ENCODE results near the gene AMER2.
"Not testable (repeated sequence)": the region's sequence is repeated elsewhere in the genome, so short reads cannot be mapped to it uniquely, and the experiment has no call there.

AMER2 gene

GRCh38 chr13:25166306-25166705 is 5.8 kb downstream of the AMER2 start:
- no peak for FAIRE-seq
- TF ChIP-seq PAX5 (IDR thresholded peaks at IDR 0.05; ENCODE audit: insufficient read depth, low read length, severe bottlenecking) (no peak), POLR2A (IDR thresholded peaks at IDR 0.05; ENCODE audit: low read depth, low read length) (no peak), SPI1 (IDR thresholded peaks at IDR 0.05; ENCODE audit: low read depth, low read length) (no peak), TAF1 (IDR thresholded peaks at IDR 0.05; ENCODE audit: low read depth, low read length) (no peak), POLR2AphosphoS5 (IDR thresholded peaks at IDR 0.05; ENCODE audit: low read depth, low read length) (no peak), POU2F2 (IDR thresholded peaks at IDR 0.05; ENCODE audit: low read depth, low read length) (no peak)
- no peak for DNase-seq (ENCODE audit: insufficient read length, low spot score)

- FAIRE-seq (no peak), DNase-seq (ENCODE audit: insufficient read length, low spot score) (no peak)
- TF ChIP-seq PAX5 (IDR thresholded peaks at IDR 0.05; ENCODE audit: insufficient read depth, low read length, severe bottlenecking) (no peak), POU2F2 (IDR thresholded peaks at IDR 0.05; ENCODE audit: low read depth, low read length) (no peak), POLR2AphosphoS5 (IDR thresholded peaks at IDR 0.05; ENCODE audit: low read depth, low read length) (no peak), TAF1 (IDR thresholded peaks at IDR 0.05; ENCODE audit: low read depth, low read length) (no peak), POLR2A (IDR thresholded peaks at IDR 0.05; ENCODE audit: low read depth, low read length) (no peak), SPI1 (IDR thresholded peaks at IDR 0.05; ENCODE audit: low read depth, low read length) (no peak)
Observed at GRCh38 chr13:25165663-25166062, 6.4 kb downstream of the AMER2 start.

- DNase-seq (ENCODE audit: insufficient read length, low spot score) = not testable (repeated sequence)
Observed at GRCh38 chr13:25165163-25165562, 6.9 kb downstream of the AMER2 start.

GRCh38 chr13:25157681-25158080 is 14.4 kb downstream of the AMER2 start:
- TF ChIP-seq POLR2AphosphoS5 (IDR thresholded peaks at IDR 0.05; ENCODE audit: low read depth, low read length) = no peak
- TF ChIP-seq TAF1 (IDR thresholded peaks at IDR 0.05; ENCODE audit: low read depth, low read length) = no peak
- no peak for TF ChIP-seq POU2F2 (IDR thresholded peaks at IDR 0.05; ENCODE audit: low read depth, low read length)
- TF ChIP-seq SPI1 (IDR thresholded peaks at IDR 0.05; ENCODE audit: low read depth, low read length) = no peak
- TF ChIP-seq POLR2A (IDR thresholded peaks at IDR 0.05; ENCODE audit: low read depth, low read length) = no peak
- TF ChIP-seq PAX5 (IDR thresholded peaks at IDR 0.05; ENCODE audit: insufficient read depth, low read length, severe bottlenecking) = no peak
- no peak for FAIRE-seq
- no peak for DNase-seq (ENCODE audit: insufficient read length, low spot score)

More at GRCh38 chr13:25165163-25165562, 6.9 kb downstream of the AMER2 start:
- peak; percentile 67 for FAIRE-seq

- FAIRE-seq (peak; percentile 48), DNase-seq (ENCODE audit: insufficient read length, low spot score) (no peak)
- no peak for TF ChIP-seq POLR2AphosphoS5 (IDR thresholded peaks at IDR 0.05; ENCODE audit: low read depth, low read length)
- TF ChIP-seq TAF1 (IDR thresholded peaks at IDR 0.05; ENCODE audit: low read depth, low read length) = no peak
- no peak for TF ChIP-seq PAX5 (IDR thresholded peaks at IDR 0.05; ENCODE audit: insufficient read depth, low read length, severe bottlenecking)
- TF ChIP-seq POU2F2 (IDR thresholded peaks at IDR 0.05; ENCODE audit: low read depth, low read length) = no peak
- TF ChIP-seq POLR2A (IDR thresholded peaks at IDR 0.05; ENCODE audit: low read depth, low read length) = no peak
- no peak for TF ChIP-seq SPI1 (IDR thresholded peaks at IDR 0.05; ENCODE audit: low read depth, low read length)
Observed at GRCh38 chr13:25153736-25154135, 18.4 kb downstream of the AMER2 start.

GRCh38 chr13:25151626-25152195 is 20.4 kb downstream of the AMER2 start:
- no peak for DNase-seq (ENCODE audit: insufficient read length, low spot score)
- no peak for FAIRE-seq
- no peak for TF ChIP-seq TAF1 (IDR thresholded peaks at IDR 0.05; ENCODE audit: low read depth, low read length)
- no peak for TF ChIP-seq POU2F2 (IDR thresholded peaks at IDR 0.05; ENCODE audit: low read depth, low read length)
- TF ChIP-seq PAX5 (IDR thresholded peaks at IDR 0.05; ENCODE audit: insufficient read depth, low read length, severe bottlenecking) = no peak
- TF ChIP-seq POLR2AphosphoS5 (IDR thresholded peaks at IDR 0.05; ENCODE audit: low read depth, low read length) = no peak
- no peak for TF ChIP-seq POLR2A (IDR thresholded peaks at IDR 0.05; ENCODE audit: low read depth, low read length)
- TF ChIP-seq SPI1 (IDR thresholded peaks at IDR 0.05; ENCODE audit: low read depth, low read length) = no peak

GRCh38 chr13:25149711-25150110 is 22.4 kb downstream of the AMER2 start:
- DNase-seq (ENCODE audit: insufficient read length, low spot score) (no peak), FAIRE-seq (no peak)
- TF ChIP-seq PAX5 (IDR thresholded peaks at IDR 0.05; ENCODE audit: insufficient read depth, low read length, severe bottlenecking) (no peak), POLR2A (IDR thresholded peaks at IDR 0.05; ENCODE audit: low read depth, low read length) (no peak), POU2F2 (IDR thresholded peaks at IDR 0.05; ENCODE audit: low read depth, low read length) (no peak), POLR2AphosphoS5 (IDR thresholded peaks at IDR 0.05; ENCODE audit: low read depth, low read length) (no peak), TAF1 (IDR thresholded peaks at IDR 0.05; ENCODE audit: low read depth, low read length) (no peak), SPI1 (IDR thresholded peaks at IDR 0.05; ENCODE audit: low read depth, low read length) (no peak)

DNA sequence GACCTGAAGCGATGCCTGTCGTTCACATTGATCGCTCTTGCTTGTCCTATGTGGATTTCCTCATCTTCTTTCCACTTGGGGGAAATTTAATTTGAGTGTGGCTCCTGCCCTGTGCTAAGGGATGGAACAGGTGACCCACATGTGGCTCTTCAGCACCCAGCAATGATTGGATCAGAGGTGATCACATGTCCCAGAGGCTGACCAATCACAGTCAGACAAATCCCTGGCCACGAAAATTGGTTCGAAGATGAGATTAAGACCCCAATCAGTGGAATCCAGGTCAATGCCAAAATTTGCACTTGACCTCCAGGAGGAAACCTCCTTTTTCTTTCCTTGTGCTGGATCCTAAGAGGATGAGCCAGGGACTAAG is 23.7 kb downstream of the AMER2 start:
- TF ChIP-seq POLR2A (IDR thresholded peaks at IDR 0.05; ENCODE audit: low read depth, low read length) (no peak), PAX5 (IDR thresholded peaks at IDR 0.05; ENCODE audit: insufficient read depth, low read length, severe bottlenecking) (no peak), SPI1 (IDR thresholded peaks at IDR 0.05; ENCODE audit: low read depth, low read length) (no peak), POU2F2 (IDR thresholded peaks at IDR 0.05; ENCODE audit: low read depth, low read length) (no peak), TAF1 (IDR thresholded peaks at IDR 0.05; ENCODE audit: low read depth, low read length) (no peak), POLR2AphosphoS5 (IDR thresholded peaks at IDR 0.05; ENCODE audit: low read depth, low read length) (no peak)
- no peak for DNase-seq (ENCODE audit: insufficient read length, low spot score)
- FAIRE-seq = no peak

DNA sequence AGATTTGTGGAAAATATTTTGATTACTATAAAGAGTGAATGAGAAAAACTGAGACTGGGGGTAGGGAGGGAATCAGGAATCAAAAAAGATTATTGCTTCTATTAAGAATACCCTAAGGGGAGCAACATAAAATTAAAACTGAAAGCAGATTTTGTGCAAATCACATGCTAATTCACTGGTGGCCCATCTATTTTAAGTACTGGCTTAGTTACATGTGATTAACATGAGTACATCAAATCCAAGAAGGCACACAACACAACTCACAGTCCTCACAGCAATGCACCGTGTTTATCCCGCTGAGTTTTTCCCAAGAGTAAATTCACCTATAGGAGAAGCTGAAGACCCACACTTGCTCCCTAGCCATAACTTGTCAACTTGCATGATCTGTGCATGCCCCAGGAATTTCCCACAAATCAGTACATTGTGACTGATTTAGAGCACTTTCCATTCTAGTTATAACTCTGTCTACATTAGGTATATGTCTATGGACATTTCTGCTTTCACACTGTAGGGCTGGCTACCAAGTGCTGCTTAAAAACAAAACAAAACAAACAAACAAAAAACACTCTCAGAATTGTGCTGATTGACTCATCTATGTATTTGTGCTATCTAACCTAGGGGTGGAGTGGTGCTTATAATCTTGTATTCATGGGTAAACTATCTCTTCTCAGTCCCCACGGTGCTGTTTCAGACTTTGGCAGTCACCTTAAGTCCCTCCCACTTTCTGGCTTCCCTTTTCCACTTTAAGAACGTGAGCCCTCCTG is 24.3 kb downstream of the AMER2 start:
- TF ChIP-seq TAF1 (IDR thresholded peaks at IDR 0.05; ENCODE audit: low read depth, low read length) = no peak
- 0 out of 2 replicates have a peak, but pooled peaks have one; percentile 31 for TF ChIP-seq POU2F2 (IDR thresholded peaks at IDR 0.05; ENCODE audit: low read depth, low read length)
- TF ChIP-seq POLR2AphosphoS5 (IDR thresholded peaks at IDR 0.05; ENCODE audit: low read depth, low read length) = no peak
- peak; percentile 51 for TF ChIP-seq SPI1 (IDR thresholded peaks at IDR 0.05; ENCODE audit: low read depth, low read length)
- peak; percentile 33 for FAIRE-seq
- DNase-seq (ENCODE audit: insufficient read length, low spot score) = no peak

DNA sequence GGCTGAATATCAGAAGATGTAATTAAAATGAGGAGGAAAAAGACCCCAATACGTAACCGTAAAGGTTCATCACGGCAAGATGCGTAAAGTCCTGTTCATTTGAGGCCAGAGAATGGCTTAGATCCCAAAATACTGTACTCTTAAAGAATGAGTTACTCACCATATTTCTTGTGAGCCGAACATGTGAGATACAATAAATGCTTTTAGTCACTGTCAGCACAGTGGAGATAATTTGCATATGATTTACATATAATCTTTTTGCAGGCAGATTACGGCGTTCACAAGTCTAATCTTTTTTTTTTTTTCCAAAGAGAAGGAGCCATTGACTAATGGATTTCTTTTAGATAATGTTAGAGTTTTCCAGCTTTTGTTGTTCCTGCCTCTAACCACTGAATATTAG is 28.4 kb downstream of the AMER2 start:
- TF ChIP-seq PAX5 (IDR thresholded peaks at IDR 0.05; ENCODE audit: insufficient read depth, low read length, severe bottlenecking) (no peak), POLR2AphosphoS5 (IDR thresholded peaks at IDR 0.05; ENCODE audit: low read depth, low read length) (no peak), TAF1 (IDR thresholded peaks at IDR 0.05; ENCODE audit: low read depth, low read length) (no peak), POLR2A (IDR thresholded peaks at IDR 0.05; ENCODE audit: low read depth, low read length) (no peak)
- DNase-seq (ENCODE audit: insufficient read length, low spot score) (no peak), FAIRE-seq (no peak)

Data from GM12891 (cell line).